HCT116 (cell line): ENCODE data around the gene CYP26B1. TPM values are rescaled to one million over a fixed set of nuclear protein-coding genes. Genes with fewer than 3 reads are reported as not detected.
"Not testable (repeated sequence)": the region's sequence is repeated elsewhere in the genome, so short reads cannot be mapped to it uniquely, and the experiment has no call there.

Source experiments
- ATAC-seq: fragments of 200-7000 bp; cut with Tn5 transposase; 2 replicates; pipeline ENCODE4 v1.9.1; 2020; ENCODE audit warnings: mild to moderate bottlenecking, moderate library complexity
- BruUV-seq: library from RNA; stranded (reverse); fragments of 400-500 nt; replicated peaks from 2 replicates; lab custom pipeline; 2021; lab: Mats Ljungman, UMichigan
- CTCF ChIA-PET: fragments of 300-600 bp; sonication (Branson Sonifier 250); formaldehyde crosslinking; loops from one replicate; lab custom pipeline; 2021; ENCODE audit warnings: antibody characterized with exemption; lab: Charles Lee
- POLR2A ChIA-PET: fragments of 300-600, 350-600 bp; sonication (Branson Sonifier 250); formaldehyde crosslinking; loops from one replicate; lab custom pipeline; 2021; ENCODE audit warnings: antibody characterized with exemption; lab: Charles Lee
- RAD21 ChIA-PET, 2 experiments: fragments of 300-600 bp; sonication (Branson Sonifier 250); formaldehyde crosslinking; loops; one replicate each; lab custom pipeline; 2023; ENCODE audit warnings: low total read pairs in 2 of 2; ENCODE audit not compliant: uncharacterized antibody in 2 of 2, unreplicated experiment in 2 of 2, low non-redundant PET in 1 of 2; lab: Charles Lee
- DNase-seq: peaks from one replicate; pipeline ENCODE4 v3.0.0-alpha.2; 2010; ENCODE audit warnings: low read depth, low spot score
- H2AFZ ChIP-seq: fragments of 200-600 bp; shearing (Covaris generic), sonication (generic); 2 replicates; pipeline ENCODE4 v1.6.1; 2017; ENCODE audit warnings: low read depth, mixed run types, mixed read lengths, antibody characterized with exemption, low read length; ENCODE audit not compliant: poor library complexity, severe bottlenecking
- H3K27ac ChIP-seq: 2 replicates; pipeline ENCODE4 v1.5.1; 2012; ENCODE audit warnings: low read depth, low read length
- H3K27me3 ChIP-seq: fragments of 200-600 bp; sonication (generic); 2 replicates; pipeline ENCODE4 v1.6.1; 2016; ENCODE audit warnings: mixed run types, low read length, mixed read lengths; ENCODE audit not compliant: insufficient read depth
- H3K36me3 ChIP-seq, 2 experiments: fragments of 200-500 bp in 1 of 2; fragments of 200-600 bp in 1 of 2; sonication (Bioruptor generic) in 1 of 2; sonication (generic) in 1 of 2; 2 replicates each; pipeline versions ENCODE4 v1.5.1 to v1.6.1; 2014 to 2016; ENCODE audit warnings: low read length in 2 of 2, inconsistent platforms in 1 of 2, mixed read lengths in 1 of 2, mixed run types in 1 of 2; ENCODE audit not compliant: insufficient read depth in 2 of 2, control insufficient read depth in 1 of 2
- H3K4me1 ChIP-seq, 2 experiments: fragments of 200-600 bp in 1 of 2; sonication (generic) in 1 of 2; 2 replicates each; pipeline versions ENCODE4 v1.5.1 to v1.6.1; 2012 to 2017; ENCODE audit warnings: low read length in 2 of 2, inconsistent platforms in 1 of 2, mild to moderate bottlenecking in 1 of 2, mixed read lengths in 1 of 2, mixed run types in 1 of 2, moderate library complexity in 1 of 2; ENCODE audit not compliant: insufficient read depth in 2 of 2, control insufficient read depth in 1 of 2
- H3K4me2 ChIP-seq: fragments of 200-600 bp; sonication (generic); 2 replicates; pipeline ENCODE4 v1.6.1; 2017; ENCODE audit warnings: mixed run types, low read length, mixed read lengths
- H3K4me3 ChIP-seq, 2 experiments: fragments of 200-600 bp in 1 of 2; sonication (generic) in 1 of 2; replicated peaks in 1 of 2; 2 replicates each; pipeline ENCODE4 v1.5.1; 2011 to 2016; ENCODE audit warnings: low read length in 2 of 2, control low read depth in 1 of 2, low read depth in 1 of 2, mild to moderate bottlenecking in 1 of 2, mixed read lengths in 1 of 2, mixed run types in 1 of 2
- H3K79me2 ChIP-seq: fragments of 200-600 bp; sonication (generic); 2 replicates; pipeline ENCODE4 v1.6.1; 2017; ENCODE audit warnings: mild to moderate bottlenecking, mixed run types, low read length, moderate library complexity, mixed read lengths; ENCODE audit not compliant: insufficient read depth
- H3K9ac ChIP-seq: fragments of 200-600 bp; sonication (generic); 2 replicates; pipeline ENCODE4 v1.6.1; 2016; ENCODE audit warnings: low read length, mixed read lengths
- H3K9me2 ChIP-seq: fragments of 200-600 bp; sonication (generic), shearing (Covaris generic); 2 replicates; pipeline ENCODE4 v1.6.1; 2017; ENCODE audit warnings: mixed run types, mild to moderate bottlenecking, moderate library complexity; ENCODE audit not compliant: insufficient read depth
- H3K9me3 ChIP-seq, 2 experiments: fragments of 200-500 bp in 1 of 2; fragments of 200-600 bp in 1 of 2; sonication (Bioruptor generic) in 1 of 2; sonication (generic) in 1 of 2; 2 replicates each; pipeline ENCODE4 v1.6.1; 2014 to 2017; ENCODE audit warnings: low read length in 2 of 2, mixed read lengths in 2 of 2, inconsistent platforms in 1 of 2, low read depth in 1 of 2, mild to moderate bottlenecking in 1 of 2, mixed run types in 1 of 2, moderate library complexity in 1 of 2; ENCODE audit not compliant: control insufficient read depth in 1 of 2, insufficient read depth in 1 of 2
- H4K20me1 ChIP-seq: fragments of 200-600 bp; sonication (generic), shearing (Covaris generic); 2 replicates; pipeline ENCODE4 v1.6.1; 2017; ENCODE audit warnings: mixed run types, mild to moderate bottlenecking, moderate library complexity; ENCODE audit not compliant: insufficient read depth
- CBX3 ChIP-seq: IDR thresholded peaks from 2 replicates; pipeline ENCODE4 v1.6.1; 2012; ENCODE audit warnings: low read depth
- CEBPB ChIP-seq: IDR thresholded peaks from 2 replicates; pipeline ENCODE4 v1.6.1; 2012; ENCODE audit warnings: low read depth
- EGR1 ChIP-seq: IDR thresholded peaks from 2 replicates; pipeline ENCODE4 v1.6.1; 2012; ENCODE audit warnings: low read depth
- FOSL1 ChIP-seq: IDR thresholded peaks from 2 replicates; pipeline ENCODE4 v1.6.1; 2012; ENCODE audit warnings: low read depth
- JUND ChIP-seq: IDR thresholded peaks from 2 replicates; pipeline ENCODE4 v1.6.1; 2012
- POLR2A ChIP-seq: IDR thresholded peaks from 2 replicates; pipeline ENCODE4 v1.7.0; 2011; ENCODE audit warnings: borderline replicate concordance; ENCODE audit not compliant: insufficient read depth, insufficient read length; ENCODE audit errors: extremely low read depth
- SP1 ChIP-seq: IDR thresholded peaks from 2 replicates; pipeline ENCODE4 v1.6.1; 2012; ENCODE audit warnings: low read depth
- TCF7L2 ChIP-seq: IDR thresholded peaks from 2 replicates; pipeline ENCODE4 v1.7.0; 2011; ENCODE audit warnings: borderline replicate concordance, inconsistent platforms; ENCODE audit not compliant: insufficient read depth, insufficient read length; ENCODE audit errors: extremely low read depth
- ZFX ChIP-seq: fragments of 450-650 bp; IDR thresholded peaks from 2 replicates; pipeline ENCODE4 v1.6.1; 2017
- intact Hi-C: fragments of 100-400 bp; cut with micrococcal nuclease; formaldehyde crosslinking; loops from 2 replicates; pipeline ENCODE4 v1.10.0; 2022
- total RNA-seq: library from RNA; stranded (reverse); gene quantifications from one replicate; pipeline ENCODE4 v1.2.1, GENCODE V29; 2021; ENCODE audit not compliant: unreplicated experiment
- TF ChIP-seq, protein P1 (sequence below): IDR thresholded peaks from 2 replicates; pipeline ENCODE4 v1.6.1; 2011; ENCODE audit warnings: mild to moderate bottlenecking, low read length, moderate library complexity; ENCODE audit not compliant: insufficient replicate concordance; ENCODE audit errors: extremely low read depth
- TF ChIP-seq, protein P2 (sequence below): IDR thresholded peaks from 2 replicates; pipeline ENCODE4 v1.6.1; 2012
- TF ChIP-seq, protein P3 (sequence below): IDR thresholded peaks from 2 replicates; pipeline ENCODE4 v1.6.1; 2012

Gene CYP26B1
- total RNA-seq, 1 experiment from 2014 or later: 21.1 TPM

DNA sequence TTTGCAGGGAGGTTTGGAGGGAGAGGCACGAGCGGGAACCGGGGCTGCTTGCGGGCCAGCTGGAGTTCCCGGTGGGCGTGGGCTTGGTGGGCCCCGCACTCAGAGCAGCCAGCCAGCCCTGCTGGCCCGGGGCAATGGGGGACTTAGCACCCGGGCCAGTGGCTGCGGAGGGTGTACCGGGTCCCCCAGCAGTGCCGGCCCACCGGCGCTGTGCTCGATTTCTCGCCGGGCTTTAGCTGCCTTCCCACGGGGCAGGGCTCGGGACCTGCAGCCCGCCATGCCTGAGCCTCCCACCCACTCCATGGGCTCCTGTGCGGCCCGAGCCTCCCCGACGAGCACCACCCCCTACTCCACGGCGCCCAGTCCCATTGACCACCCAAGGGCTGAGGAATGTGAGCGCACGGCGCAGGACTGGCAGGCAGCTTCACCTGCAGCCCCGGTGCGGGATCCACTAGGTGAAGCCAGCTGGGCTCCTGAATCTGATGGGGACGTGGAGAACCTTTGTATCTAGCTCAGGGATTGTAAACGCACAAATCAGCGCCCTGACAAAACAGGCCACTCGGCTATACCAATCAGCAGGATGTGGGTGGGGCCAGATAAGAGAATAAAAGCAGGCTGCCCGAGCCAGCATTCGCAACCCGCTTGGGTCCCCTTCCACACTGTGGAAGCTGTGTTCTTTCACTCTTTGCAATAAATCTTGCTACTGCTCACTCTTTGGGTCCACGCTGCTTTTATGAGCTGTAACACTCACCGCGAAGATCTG is 60.6 kb downstream of the CYP26B1 start:
- H3K79me2 ChIP-seq, H3K9me3 ChIP-seq, H3K27me3 ChIP-seq, H4K20me1 ChIP-seq, H2AFZ ChIP-seq, RAD21 ChIA-PET, H3K9me2 ChIP-seq, H3K4me1 ChIP-seq, intact Hi-C loops, CTCF ChIA-PET, ATAC-seq, POLR2A ChIA-PET, H3K36me3 ChIP-seq, H3K4me3 ChIP-seq, H3K9ac ChIP-seq, H3K27ac ChIP-seq, BruUV-seq, H3K4me2 ChIP-seq, DNase-seq: not testable (repeated sequence)

DNA sequence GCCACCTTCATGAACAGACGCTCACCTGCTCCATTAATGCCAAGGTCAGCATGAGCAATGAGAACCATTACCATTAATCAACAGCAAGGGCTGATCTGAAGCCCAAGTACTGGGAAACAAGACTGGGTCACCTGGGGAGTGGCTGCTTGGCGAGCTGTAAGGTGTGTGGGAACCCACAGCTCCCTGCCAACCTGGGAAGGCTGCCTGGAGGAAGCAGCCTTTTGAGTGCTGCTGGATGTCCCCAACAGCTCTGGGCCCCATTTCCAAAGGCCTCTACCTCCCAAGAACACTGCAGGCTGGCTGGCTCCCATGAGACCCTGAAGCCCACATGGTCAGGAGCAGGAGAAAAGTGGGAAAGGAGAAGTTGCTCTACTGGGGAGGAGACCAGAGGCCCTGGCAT is 62.1 kb downstream of the CYP26B1 start:
- no peaks in the 10 kb centered on the region for H3K79me2 ChIP-seq
- H3K27ac ChIP-seq: no peak overlapping the region
- no peaks in the 10 kb centered on the region for H3K9me3 ChIP-seq
- TF ChIP-seq EGR1 (no peak), TCF7L2 (no peak), SP1 (no peak), ZFX (no peak), CEBPB (no peak), POLR2A (no peak), FOSL1 (no peak), JUND (no peak), CBX3 (no peak)
- TF ChIP-seq, protein P1, sequence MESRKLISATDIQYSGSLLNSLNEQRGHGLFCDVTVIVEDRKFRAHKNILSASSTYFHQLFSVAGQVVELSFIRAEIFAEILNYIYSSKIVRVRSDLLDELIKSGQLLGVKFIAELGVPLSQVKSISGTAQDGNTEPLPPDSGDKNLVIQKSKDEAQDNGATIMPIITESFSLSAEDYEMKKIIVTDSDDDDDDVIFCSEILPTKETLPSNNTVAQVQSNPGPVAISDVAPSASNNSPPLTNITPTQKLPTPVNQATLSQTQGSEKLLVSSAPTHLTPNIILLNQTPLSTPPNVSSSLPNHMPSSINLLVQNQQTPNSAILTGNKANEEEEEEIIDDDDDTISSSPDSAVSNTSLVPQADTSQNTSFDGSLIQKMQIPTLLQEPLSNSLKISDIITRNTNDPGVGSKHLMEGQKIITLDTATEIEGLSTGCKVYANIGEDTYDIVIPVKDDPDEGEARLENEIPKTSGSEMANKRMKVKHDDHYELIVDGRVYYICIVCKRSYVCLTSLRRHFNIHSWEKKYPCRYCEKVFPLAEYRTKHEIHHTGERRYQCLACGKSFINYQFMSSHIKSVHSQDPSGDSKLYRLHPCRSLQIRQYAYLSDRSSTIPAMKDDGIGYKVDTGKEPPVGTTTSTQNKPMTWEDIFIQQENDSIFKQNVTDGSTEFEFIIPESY: no peak
- TF ChIP-seq, protein P2, sequence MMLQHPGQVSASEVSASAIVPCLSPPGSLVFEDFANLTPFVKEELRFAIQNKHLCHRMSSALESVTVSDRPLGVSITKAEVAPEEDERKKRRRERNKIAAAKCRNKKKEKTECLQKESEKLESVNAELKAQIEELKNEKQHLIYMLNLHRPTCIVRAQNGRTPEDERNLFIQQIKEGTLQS: no peak
- TF ChIP-seq, protein P3, sequence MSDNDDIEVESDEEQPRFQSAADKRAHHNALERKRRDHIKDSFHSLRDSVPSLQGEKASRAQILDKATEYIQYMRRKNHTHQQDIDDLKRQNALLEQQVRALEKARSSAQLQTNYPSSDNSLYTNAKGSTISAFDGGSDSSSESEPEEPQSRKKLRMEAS: no peak
- H3K9me2 ChIP-seq: no peaks in the 10 kb centered on the region
- no peak overlapping the region for H3K4me2 ChIP-seq
- H3K9ac ChIP-seq: no peak overlapping the region
- no TSS peak for BruUV-seq
- ChIA-PET RAD21 (no interaction called here), CTCF (no interaction called here), POLR2A (no interaction called here)
- no peaks in the 10 kb centered on the region for H3K27me3 ChIP-seq
- no peaks in the 10 kb centered on the region for H3K36me3 ChIP-seq
- no peaks in the 10 kb centered on the region for H4K20me1 ChIP-seq
- H2AFZ ChIP-seq: no peak overlapping the region
- intact Hi-C loops: no loop called here
- DNase-seq (no peak), ATAC-seq (no peak)
- no peak overlapping the region for H3K4me3 ChIP-seq
- no peaks in the 10 kb centered on the region for H3K4me1 ChIP-seq
